ENCODE data around the gene MEOX2.

Gene MEOX2

DNA sequence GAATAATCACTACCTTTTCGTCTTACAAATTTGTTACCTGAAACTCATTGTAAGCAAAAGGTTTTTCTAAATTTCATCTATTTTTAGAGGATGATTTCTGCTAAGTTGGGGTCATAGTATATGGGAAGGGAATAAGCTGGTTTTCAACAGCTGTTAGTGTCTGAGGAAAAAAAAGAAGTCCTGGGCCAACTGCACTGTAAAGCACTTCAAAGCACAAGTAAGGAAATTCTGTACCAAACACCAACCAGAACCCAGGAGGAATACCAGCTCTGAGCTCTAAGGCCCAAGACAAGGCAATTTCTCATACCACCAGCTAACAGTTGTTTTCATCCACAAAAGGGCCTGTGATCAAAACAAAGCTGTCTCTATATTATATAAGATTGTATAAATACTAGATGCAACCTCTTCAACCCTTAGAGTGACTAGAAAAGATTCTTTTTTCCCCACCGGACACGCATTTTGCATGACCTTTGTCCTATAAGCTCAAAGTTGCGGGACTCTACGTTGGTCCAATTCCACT, 6.1 kb upstream of the MEOX2 start:
- no peak overlapping the region for H3K4me3 ChIP-seq (ENCODE audit: low read length in 2 of 2)

DNA sequence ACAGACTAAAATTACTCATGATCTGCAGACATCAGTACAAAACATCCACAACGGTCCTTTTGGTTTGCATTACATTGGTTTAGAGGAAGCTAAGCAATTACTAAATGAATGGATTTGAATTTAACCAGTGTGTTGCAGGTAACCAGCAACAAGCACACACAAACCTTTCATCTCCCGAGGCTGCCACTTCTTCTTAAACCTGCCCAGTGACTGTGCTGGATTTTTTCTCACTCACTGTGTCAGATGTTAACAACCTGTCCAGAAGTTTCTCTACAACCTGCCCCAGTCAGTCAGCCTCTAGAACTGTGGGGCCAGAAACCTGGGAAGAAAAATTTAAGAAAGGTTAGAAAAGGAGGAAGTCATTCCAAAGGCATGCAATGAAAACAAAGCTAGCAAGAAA, 2.4 kb upstream of the MEOX2 start:
- Histone ChIP-seq H3K36me3 (ENCODE audit: control insufficient read depth in 2 of 2, insufficient read depth in 2 of 2, low read length in 2 of 2) (no peaks in the 10 kb centered on the region), H3K27me3 (ENCODE audit: control insufficient read depth in 2 of 2, insufficient read depth in 2 of 2, low read length in 2 of 2) (peaks cover 27 to 35% of the 10 kb centered on the region in 2 donors), H3K27ac (ENCODE audit: low read depth in 2 of 2, low read length in 2 of 2) (no peak overlapping the region), H3K9me3 (ENCODE audit: control insufficient read depth in 2 of 2, low read length in 2 of 2) (no peaks in the 10 kb centered on the region), H3K9ac (ENCODE audit: low read depth in 1 of 2, low read length in 2 of 2) (no peak overlapping the region), H3K4me1 (ENCODE audit: control insufficient read depth in 2 of 2, insufficient read depth in 2 of 2, low read length in 2 of 2) (peaks cover 9% of the 10 kb centered on the region in 2 donors), H3K4me3 (ENCODE audit: low read length in 2 of 2) (no peak overlapping the region)

More for the DNA sequence above, 6.1 kb upstream of the MEOX2 start:
- peaks cover 4 to 10% of the 10 kb centered on the region in 2 donors for H3K27me3 ChIP-seq (ENCODE audit: control insufficient read depth in 2 of 2, insufficient read depth in 2 of 2, low read length in 2 of 2)
- H3K27ac ChIP-seq (ENCODE audit: low read depth in 2 of 2, low read length in 2 of 2) = no peak overlapping the region
- no peak overlapping the region for H3K9ac ChIP-seq (ENCODE audit: low read depth in 1 of 2, low read length in 2 of 2)
- no peaks in the 10 kb centered on the region for H3K36me3 ChIP-seq (ENCODE audit: control insufficient read depth in 2 of 2, insufficient read depth in 2 of 2, low read length in 2 of 2)
- no peaks in the 10 kb centered on the region for H3K9me3 ChIP-seq (ENCODE audit: control insufficient read depth in 2 of 2, low read length in 2 of 2)
- no peaks in the 10 kb centered on the region for H3K4me1 ChIP-seq (ENCODE audit: control insufficient read depth in 2 of 2, insufficient read depth in 2 of 2, low read length in 2 of 2)

DNA sequence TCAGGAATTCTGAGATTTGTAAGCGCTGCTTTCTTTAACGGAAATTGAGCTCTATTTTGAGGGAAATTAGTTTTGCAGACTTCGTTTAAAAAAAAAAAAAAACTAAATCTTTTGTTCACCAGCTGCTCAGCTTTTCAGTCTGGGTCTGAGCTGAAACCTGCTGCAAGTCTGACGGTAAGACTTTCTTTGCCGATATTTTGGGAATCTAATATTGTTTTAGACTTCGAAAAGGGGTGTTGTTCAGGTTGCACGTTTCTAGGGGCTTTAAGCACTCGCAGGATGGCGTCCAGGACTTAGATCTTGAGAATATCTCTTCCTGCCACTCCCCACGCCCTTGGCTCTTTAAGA, 1.8 kb upstream of the MEOX2 start:
- Histone ChIP-seq H3K4me3 (ENCODE audit: low read length in 2 of 2) (no peak overlapping the region), H3K9ac (ENCODE audit: low read depth in 1 of 2, low read length in 2 of 2) (no peak overlapping the region), H3K27ac (ENCODE audit: low read depth in 2 of 2, low read length in 2 of 2) (no peak overlapping the region), H3K36me3 (ENCODE audit: control insufficient read depth in 2 of 2, insufficient read depth in 2 of 2, low read length in 2 of 2) (no peaks in the 10 kb centered on the region), H3K4me1 (ENCODE audit: control insufficient read depth in 2 of 2, insufficient read depth in 2 of 2, low read length in 2 of 2) (peaks cover 9% of the 10 kb centered on the region in 2 donors), H3K9me3 (ENCODE audit: control insufficient read depth in 2 of 2, low read length in 2 of 2) (no peaks in the 10 kb centered on the region), H3K27me3 (ENCODE audit: control insufficient read depth in 2 of 2, insufficient read depth in 2 of 2, low read length in 2 of 2) (peaks cover 27 to 35% of the 10 kb centered on the region in 2 donors)

DNA sequence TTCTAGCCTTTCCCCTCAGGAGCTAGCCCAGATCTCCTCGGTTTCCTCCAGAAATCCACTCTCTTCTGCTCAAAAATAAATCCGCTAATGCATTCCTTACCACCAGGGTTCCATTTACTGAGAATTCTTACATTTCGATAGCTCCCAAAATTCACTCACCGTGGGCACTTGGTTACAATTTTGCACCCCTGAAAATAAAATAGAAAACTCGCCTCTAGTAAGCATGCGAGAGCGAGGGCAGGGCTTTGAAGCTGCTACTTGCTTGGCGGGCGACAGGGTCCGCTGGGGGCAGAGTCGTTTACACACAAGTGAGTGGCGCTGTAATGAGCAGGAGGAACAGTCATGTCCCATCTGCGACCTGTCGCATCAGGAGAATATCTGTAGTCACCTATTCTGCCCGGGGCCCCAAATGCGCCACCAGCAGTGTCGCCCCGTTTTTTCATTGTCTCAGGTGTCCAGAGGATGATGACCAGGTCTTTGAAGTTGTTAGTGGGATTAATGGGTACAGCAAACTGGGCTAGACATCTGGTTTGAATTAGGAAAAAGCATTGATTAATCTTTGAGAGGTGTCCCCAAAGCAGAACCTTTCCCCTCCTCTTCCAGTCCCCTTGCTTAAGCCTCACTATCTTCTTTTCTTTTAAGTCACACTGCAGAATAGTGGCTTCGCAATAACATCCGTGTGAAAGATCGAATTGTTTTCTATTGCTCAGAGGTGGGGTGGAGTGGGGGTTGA, 1.2 kb upstream of the MEOX2 start:
- H3K4me1 ChIP-seq (ENCODE audit: control insufficient read depth in 2 of 2, insufficient read depth in 2 of 2, low read length in 2 of 2) = peaks cover 9% of the 10 kb centered on the region in 2 donors
- no peaks in the 10 kb centered on the region for H3K36me3 ChIP-seq (ENCODE audit: control insufficient read depth in 2 of 2, insufficient read depth in 2 of 2, low read length in 2 of 2)
- H3K9ac ChIP-seq (ENCODE audit: low read depth in 1 of 2, low read length in 2 of 2) = no peak overlapping the region
- H3K27ac ChIP-seq (ENCODE audit: low read depth in 2 of 2, low read length in 2 of 2) = peak overlapping the region in 1 of 2 donors; percentile 17
- H3K4me3 ChIP-seq (ENCODE audit: low read length in 2 of 2) = peak overlapping the region; percentile 60 to 72
- H3K9me3 ChIP-seq (ENCODE audit: control insufficient read depth in 2 of 2, low read length in 2 of 2) = no peaks in the 10 kb centered on the region
- peaks cover 27 to 35% of the 10 kb centered on the region in 2 donors for H3K27me3 ChIP-seq (ENCODE audit: control insufficient read depth in 2 of 2, insufficient read depth in 2 of 2, low read length in 2 of 2)

DNA sequence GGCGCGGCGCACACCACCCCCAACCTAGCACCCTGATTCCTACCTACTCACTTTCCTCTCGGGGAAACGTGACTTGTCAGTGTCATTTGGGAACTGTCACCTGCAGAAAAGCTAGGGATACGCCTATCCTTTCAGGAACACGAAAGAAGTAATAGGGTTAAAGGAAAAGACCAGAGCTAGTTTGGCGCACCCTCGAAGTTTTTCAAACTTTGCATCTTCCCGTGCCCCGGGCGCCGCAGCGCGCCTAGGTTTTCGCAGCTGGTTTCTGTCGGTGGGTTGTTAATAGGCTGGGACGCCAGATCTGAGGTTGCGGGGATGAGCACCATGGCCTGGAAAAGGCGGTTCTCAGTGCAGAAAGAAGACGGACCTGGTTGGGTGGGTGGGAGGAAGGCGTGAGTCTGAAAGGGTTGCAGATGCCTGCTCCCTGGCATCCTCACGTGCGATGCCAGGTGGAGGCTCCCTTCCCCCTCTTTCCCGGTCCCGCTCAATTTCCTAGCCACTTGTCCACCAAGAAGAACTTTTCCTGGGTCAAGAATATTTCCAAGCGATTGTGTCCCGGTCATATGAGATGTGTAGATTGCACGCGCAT, 568 bp upstream of the MEOX2 start:
- Histone ChIP-seq H3K9ac (ENCODE audit: low read depth in 1 of 2, low read length in 2 of 2) (no peak overlapping the region), H3K4me3 (ENCODE audit: low read length in 2 of 2) (peak overlapping the region; percentile 60 to 72), H3K36me3 (ENCODE audit: control insufficient read depth in 2 of 2, insufficient read depth in 2 of 2, low read length in 2 of 2) (no peaks in the 10 kb centered on the region), H3K9me3 (ENCODE audit: control insufficient read depth in 2 of 2, low read length in 2 of 2) (no peaks in the 10 kb centered on the region), H3K27ac (ENCODE audit: low read depth in 2 of 2, low read length in 2 of 2) (peak overlapping the region in 1 of 2 donors; percentile 25), H3K27me3 (ENCODE audit: control insufficient read depth in 2 of 2, insufficient read depth in 2 of 2, low read length in 2 of 2) (peaks cover 27 to 35% of the 10 kb centered on the region in 2 donors), H3K4me1 (ENCODE audit: control insufficient read depth in 2 of 2, insufficient read depth in 2 of 2, low read length in 2 of 2) (peaks cover 9% of the 10 kb centered on the region in 2 donors)

DNA sequence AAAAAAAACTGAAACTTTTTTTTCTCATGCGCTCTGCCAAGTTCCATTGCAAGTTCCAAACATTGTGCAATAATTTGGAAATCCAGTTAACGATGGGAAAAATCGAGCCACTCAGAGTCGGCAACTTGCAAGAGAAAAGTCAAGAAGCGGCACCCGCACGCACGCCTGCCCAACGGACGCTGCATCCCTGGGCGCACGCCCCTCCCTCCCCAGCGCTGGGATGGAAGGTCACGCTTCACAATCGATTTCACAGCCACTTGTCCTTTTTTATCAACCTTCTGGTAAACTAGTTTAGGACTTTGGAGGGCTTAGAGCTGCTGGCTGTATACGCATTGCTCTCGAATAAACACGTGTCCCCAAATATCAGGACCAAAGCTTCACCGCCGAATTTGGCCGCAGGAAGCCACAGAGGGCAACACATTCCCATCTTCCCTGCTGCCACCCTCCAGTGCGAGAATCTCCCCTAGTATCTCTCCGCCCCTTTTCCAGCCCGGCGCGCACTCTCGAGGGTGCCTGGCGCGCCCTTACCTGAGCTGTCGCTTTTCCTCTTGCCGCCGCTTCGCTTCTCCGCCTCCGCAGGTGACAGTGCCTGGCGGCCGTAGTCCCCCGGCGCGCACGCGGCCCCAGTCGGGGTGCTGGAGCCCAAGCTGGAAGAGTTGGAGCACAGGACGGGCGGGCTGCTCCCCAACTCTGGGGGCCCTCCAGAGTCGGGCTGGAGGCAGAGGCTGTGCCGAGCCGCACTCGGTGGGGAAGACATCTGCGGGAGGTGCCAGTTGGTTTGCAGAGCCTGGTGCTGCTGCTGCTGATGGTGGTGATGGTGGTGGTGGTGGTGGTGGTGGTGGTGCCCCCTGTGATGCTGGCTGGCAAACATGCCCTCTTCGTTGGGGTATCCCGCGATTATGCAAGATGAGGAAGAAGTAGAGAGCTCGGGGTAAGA, 857 bp downstream of the MEOX2 start:
- peak overlapping the region; percentile 14 to 48 for H3K9ac ChIP-seq (ENCODE audit: low read depth in 1 of 2, low read length in 2 of 2)
- H3K27ac ChIP-seq (ENCODE audit: low read depth in 2 of 2, low read length in 2 of 2) = peak overlapping the region; percentile 56 to 72
- H3K4me1 ChIP-seq (ENCODE audit: control insufficient read depth in 2 of 2, insufficient read depth in 2 of 2, low read length in 2 of 2) = peaks cover 9% of the 10 kb centered on the region in 2 donors
- peak overlapping the region; percentile 60 to 72 for H3K4me3 ChIP-seq (ENCODE audit: low read length in 2 of 2)
- no peaks in the 10 kb centered on the region for H3K9me3 ChIP-seq (ENCODE audit: control insufficient read depth in 2 of 2, low read length in 2 of 2)
- H3K27me3 ChIP-seq (ENCODE audit: control insufficient read depth in 2 of 2, insufficient read depth in 2 of 2, low read length in 2 of 2) = peaks cover 27 to 35% of the 10 kb centered on the region in 2 donors
- H3K36me3 ChIP-seq (ENCODE audit: control insufficient read depth in 2 of 2, insufficient read depth in 2 of 2, low read length in 2 of 2) = no peaks in the 10 kb centered on the region

DNA sequence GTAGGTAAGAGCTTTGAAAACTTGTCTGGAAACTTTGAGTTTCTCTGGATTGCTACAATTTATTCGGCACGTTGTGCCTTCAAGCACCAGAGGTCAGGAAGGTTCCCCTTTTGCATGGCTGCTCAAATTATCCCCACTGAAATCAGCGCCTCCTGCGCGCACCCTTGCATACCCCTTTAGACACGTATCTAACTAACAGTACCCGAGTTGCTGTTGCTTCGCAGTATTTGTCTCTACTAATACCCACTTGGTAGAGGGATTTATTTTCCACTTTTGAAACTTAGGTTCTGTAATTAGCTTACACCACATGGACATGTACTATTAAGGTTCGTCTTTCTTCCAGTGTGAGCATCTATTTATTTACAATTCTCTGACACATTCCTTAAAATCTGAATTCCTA, 1.6 kb downstream of the MEOX2 start:
- H3K9me3 ChIP-seq (ENCODE audit: control insufficient read depth in 2 of 2, low read length in 2 of 2) = no peaks in the 10 kb centered on the region
- H3K9ac ChIP-seq (ENCODE audit: low read depth in 1 of 2, low read length in 2 of 2) = no peak overlapping the region
- peak overlapping the region in 1 of 2 donors; percentile 29 for H3K27ac ChIP-seq (ENCODE audit: low read depth in 2 of 2, low read length in 2 of 2)
- peaks cover 9% of the 10 kb centered on the region in 2 donors for H3K4me1 ChIP-seq (ENCODE audit: control insufficient read depth in 2 of 2, insufficient read depth in 2 of 2, low read length in 2 of 2)
- peak overlapping the region; percentile 4 to 72 for H3K4me3 ChIP-seq (ENCODE audit: low read length in 2 of 2)
- H3K36me3 ChIP-seq (ENCODE audit: control insufficient read depth in 2 of 2, insufficient read depth in 2 of 2, low read length in 2 of 2) = no peaks in the 10 kb centered on the region
- H3K27me3 ChIP-seq (ENCODE audit: control insufficient read depth in 2 of 2, insufficient read depth in 2 of 2, low read length in 2 of 2) = peaks cover 27 to 35% of the 10 kb centered on the region in 2 donors

DNA sequence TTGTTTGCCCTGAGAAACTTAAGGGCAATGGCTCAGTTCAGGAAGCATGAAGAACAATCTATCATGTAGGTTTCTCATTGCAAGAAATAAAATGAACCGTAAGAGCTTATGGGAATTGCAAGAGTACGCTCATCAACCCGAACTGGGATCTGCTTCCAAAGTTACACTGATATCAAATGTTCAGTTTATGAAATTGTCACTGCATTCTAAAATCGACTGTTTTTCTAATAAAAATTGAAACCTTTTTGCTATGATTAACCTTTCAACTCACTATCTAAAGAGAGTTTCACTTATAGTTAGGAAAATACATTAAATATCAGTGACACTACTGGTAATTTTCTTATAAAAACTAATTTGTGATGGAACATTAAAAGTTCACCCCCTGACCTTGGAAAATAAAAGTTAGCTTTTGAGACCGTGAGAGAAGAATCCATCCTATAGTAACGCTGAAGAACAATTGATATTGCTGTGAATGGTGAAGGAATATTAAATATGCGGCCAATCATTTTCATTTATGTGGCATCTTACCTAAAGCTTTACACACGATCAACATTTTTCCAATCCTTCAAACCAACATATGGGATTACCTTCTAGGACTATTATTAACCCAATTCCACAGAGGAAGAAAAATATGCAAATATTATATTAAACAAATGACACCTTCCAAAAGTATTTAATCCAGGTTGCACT, 2.2 kb downstream of the MEOX2 start:
- no peak overlapping the region for H3K9ac ChIP-seq (ENCODE audit: low read depth in 1 of 2, low read length in 2 of 2)
- peaks cover 27 to 35% of the 10 kb centered on the region in 2 donors for H3K27me3 ChIP-seq (ENCODE audit: control insufficient read depth in 2 of 2, insufficient read depth in 2 of 2, low read length in 2 of 2)
- no peaks in the 10 kb centered on the region for H3K9me3 ChIP-seq (ENCODE audit: control insufficient read depth in 2 of 2, low read length in 2 of 2)
- no peaks in the 10 kb centered on the region for H3K36me3 ChIP-seq (ENCODE audit: control insufficient read depth in 2 of 2, insufficient read depth in 2 of 2, low read length in 2 of 2)
- no peak overlapping the region for H3K27ac ChIP-seq (ENCODE audit: low read depth in 2 of 2, low read length in 2 of 2)
- peaks cover 9% of the 10 kb centered on the region in 2 donors for H3K4me1 ChIP-seq (ENCODE audit: control insufficient read depth in 2 of 2, insufficient read depth in 2 of 2, low read length in 2 of 2)
- peak overlapping the region; percentile 4 to 26 for H3K4me3 ChIP-seq (ENCODE audit: low read length in 2 of 2)

DNA sequence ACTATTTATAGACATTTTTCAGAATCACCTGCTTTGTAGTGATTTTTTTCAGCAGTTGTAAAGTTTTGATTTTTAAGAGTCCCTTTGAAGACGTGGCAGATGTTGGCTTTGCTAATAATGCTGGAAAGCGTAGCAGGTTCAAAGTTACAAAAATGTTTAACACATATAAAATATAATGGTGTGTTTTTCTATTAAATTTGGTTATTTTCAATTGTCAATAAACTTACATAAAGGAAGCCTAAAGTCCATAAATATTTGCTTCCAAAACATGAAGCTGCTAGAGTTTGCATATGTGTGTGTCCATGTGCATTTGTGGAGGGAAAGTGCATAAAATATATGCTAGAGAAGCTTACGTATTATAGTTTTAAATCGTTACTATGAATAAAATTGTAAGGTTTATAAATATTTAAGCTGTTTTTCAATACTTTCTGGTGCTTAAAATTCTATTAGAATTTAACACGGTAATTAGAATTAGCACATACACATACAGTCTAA, 3.7 kb downstream of the MEOX2 start:
- Histone ChIP-seq H3K4me1 (ENCODE audit: control insufficient read depth in 2 of 2, insufficient read depth in 2 of 2, low read length in 2 of 2) (peaks cover 9% of the 10 kb centered on the region in 2 donors), H3K36me3 (ENCODE audit: control insufficient read depth in 2 of 2, insufficient read depth in 2 of 2, low read length in 2 of 2) (no peaks in the 10 kb centered on the region), H3K9me3 (ENCODE audit: control insufficient read depth in 2 of 2, low read length in 2 of 2) (no peaks in the 10 kb centered on the region), H3K9ac (ENCODE audit: low read depth in 1 of 2, low read length in 2 of 2) (no peak overlapping the region), H3K27ac (ENCODE audit: low read depth in 2 of 2, low read length in 2 of 2) (no peak overlapping the region), H3K4me3 (ENCODE audit: low read length in 2 of 2) (no peak overlapping the region), H3K27me3 (ENCODE audit: control insufficient read depth in 2 of 2, insufficient read depth in 2 of 2, low read length in 2 of 2) (peaks cover 20 to 33% of the 10 kb centered on the region in 2 donors)

All from mucosa of rectum (tissue), 2 donors.